T47D (cell line): ENCODE results near the gene VPS35L.
"Not testable (repeated sequence)": the region's sequence is repeated elsewhere in the genome, so short reads cannot be mapped to it uniquely, and the experiment has no call there.

Source experiments
- DNase-seq, 2 experiments: peaks; one replicate each; pipeline versions ENCODE4 v3.0.0 to v3.0.0-alpha.2; 2011 to 2012; ENCODE audit warnings: low read depth in 1 of 2, low spot score in 1 of 2
- JUND ChIP-seq: IDR thresholded peaks from 2 replicates; pipeline ENCODE4 v1.6.1; 2012; ENCODE audit warnings: low read depth
- in situ Hi-C: cut with HindIII; loops from 2 replicates; pipeline ENCODE4 v1.10.0; 2016; ENCODE audit warnings: low sequenced_read_pairs, low pct_unique_long_range_greater_than_20kb

VPS35L gene

GRCh38 chr16:19523184-19523558 is 32.3 kb upstream of the VPS35L start:
- in situ Hi-C loops = no loop called here

GRCh38 chr16:19523559-19524355 is 31.7 kb upstream of the VPS35L start, which contains the start of gene CCP110:
Gene CCP110 (plus strand): TSS chr16:19523942. CDS start chr16:19527882, 3,940 bp downstream.
- in situ Hi-C loops = no loop called here
- no peak for TF ChIP-seq JUND

More at GRCh38 chr16:19523184-19523558, 32.3 kb upstream of the VPS35L start:
- DNase-seq = no peak
- TF ChIP-seq JUND = no peak

GRCh38 chr16:19524356-19524615 is 31.2 kb upstream of the VPS35L start:
- in situ Hi-C loops = no loop called here
- no peak for TF ChIP-seq JUND
- no peak for DNase-seq

More at GRCh38 chr16:19523559-19524355, 31.7 kb upstream of the VPS35L start, which contains the start of gene CCP110:
- peak; percentile 86 to 98 for DNase-seq

GRCh38 chr16:19524616-19525384 is 30.7 kb upstream of the VPS35L start:
- in situ Hi-C loops = no loop called here
- TF ChIP-seq JUND = no peak
- DNase-seq = no peak

- TF ChIP-seq JUND = no peak
- no peak for DNase-seq
- in situ Hi-C loops = no loop called here
Observed at GRCh38 chr16:19525385-19525723, 30.1 kb upstream of the VPS35L start.

- no peak for DNase-seq
- no peak for TF ChIP-seq JUND
- in situ Hi-C loops = no loop called here
Observed at GRCh38 chr16:19527161-19527560, 28.3 kb upstream of the VPS35L start.

GRCh38 chr16:19528666-19529065 is 26.8 kb upstream of the VPS35L start:
- DNase-seq = no peak
- in situ Hi-C loops = no loop called here
- TF ChIP-seq JUND = no peak

GRCh38 chr16:19532601-19533000 is 22.9 kb upstream of the VPS35L start:
- in situ Hi-C loops = no loop called here
- TF ChIP-seq JUND = no peak
- no peak for DNase-seq

- DNase-seq = no peak
- in situ Hi-C loops = no loop called here
- no peak for TF ChIP-seq JUND
Observed at GRCh38 chr16:19540241-19540970, 15.1 kb upstream of the VPS35L start.

GRCh38 chr16:19542138-19542821 is 13.2 kb upstream of the VPS35L start:
- TF ChIP-seq JUND = no peak
- in situ Hi-C loops = no loop called here
- no peak for DNase-seq

- in situ Hi-C loops = not testable (repeated sequence)
- peak in 1 of 2 experiments; percentile 53 for DNase-seq
Observed at GRCh38 chr16:19543278-19543996, 12.1 kb upstream of the VPS35L start.

GRCh38 chr16:19548144-19548543 is 7.4 kb upstream of the VPS35L start:
- no peak for DNase-seq
- in situ Hi-C loops = no loop called here
- TF ChIP-seq JUND = no peak
